ENCODE data around the gene SRP72. TPM values are rescaled to one million over a fixed set of nuclear protein-coding genes. Genes with fewer than 3 reads are reported as not detected.

Gene SRP72
- total RNA-seq, 1 experiment from 2014 or later, result 146 TPM

- H3K9me2 ChIP-seq (ENCODE audit: insufficient read depth), result no peaks in the 10 kb centered on the region
- no peak overlapping the region for H3K4me3 ChIP-seq (replicated peaks in 1 of 2; ENCODE audit: low read depth in 1 of 2, low read length in 2 of 2)
- H2AFZ ChIP-seq (ENCODE audit: low read depth, low read length, poor library complexity, severe bottlenecking), result no peak overlapping the region
- no peak overlapping the region for H3K9ac ChIP-seq (ENCODE audit: low read length)
- no peak overlapping the region for H3K4me2 ChIP-seq (ENCODE audit: low read length)
- no peak for ATAC-seq
- ChIA-PET RAD21 (ENCODE audit: low non-redundant PET in 1 of 2, low total read pairs in 2 of 2, uncharacterized antibody in 2 of 2, unreplicated experiment in 2 of 2) (no interaction called here), CTCF (no interaction called here), POLR2A (interaction anchor here (1.6 kb wide), 1 partner anchor 29 kb away, joined by 3 read pairs; the partner anchor contains the start of gene PAICS)
- TF ChIP-seq POLR2AphosphoS5 (IDR thresholded peaks at IDR 0.05; ENCODE audit: low read depth, low read length), result 0 out of 2 replicates have a peak, but pooled peaks have one; percentile 15
- no peak for TF ChIP-seq ZBTB33 (IDR thresholded peaks at IDR 0.05; ENCODE audit: extremely low read depth, insufficient replicate concordance, low read length)
- H3K36me3 ChIP-seq (ENCODE audit: control insufficient read depth in 1 of 2, insufficient read depth in 2 of 2, low read length in 2 of 2), result peaks cover 14 to 32% of the 10 kb centered on the region in 2 experiments; a peak in 3 of 4 replicates
- no peak overlapping the region for H3K27ac ChIP-seq (ENCODE audit: low read depth, low read length)
- H3K79me2 ChIP-seq (ENCODE audit: insufficient read depth, low read length), result peaks cover 83% of the 10 kb centered on the region
- intact Hi-C loops (cut with micrococcal nuclease), result no loop called here
- no TSS peak for BruUV-seq (replicated peaks)
- H3K27me3 ChIP-seq (ENCODE audit: insufficient read depth, low read length), result no peaks in the 10 kb centered on the region
- H3K9me3 ChIP-seq (ENCODE audit: control insufficient read depth in 1 of 2, insufficient read depth in 1 of 2, low read depth in 1 of 2, low read length in 2 of 2), result no peaks in the 10 kb centered on the region
- 0 out of 2 replicates have a peak, but pooled peaks cover 7% of the 10 kb centered on the region for H4K20me1 ChIP-seq (ENCODE audit: insufficient read depth)
- peaks cover 13 to 28% of the 10 kb centered on the region in 2 experiments for H3K4me1 ChIP-seq (ENCODE audit: control insufficient read depth in 1 of 2, insufficient read depth in 2 of 2, low read length in 2 of 2)
- DNase-seq (ENCODE audit: low read depth, low spot score), result no peak
Observed at GRCh38 chr4:56464581-56464980, 2.8 kb upstream of the SRP72 start.

DNA sequence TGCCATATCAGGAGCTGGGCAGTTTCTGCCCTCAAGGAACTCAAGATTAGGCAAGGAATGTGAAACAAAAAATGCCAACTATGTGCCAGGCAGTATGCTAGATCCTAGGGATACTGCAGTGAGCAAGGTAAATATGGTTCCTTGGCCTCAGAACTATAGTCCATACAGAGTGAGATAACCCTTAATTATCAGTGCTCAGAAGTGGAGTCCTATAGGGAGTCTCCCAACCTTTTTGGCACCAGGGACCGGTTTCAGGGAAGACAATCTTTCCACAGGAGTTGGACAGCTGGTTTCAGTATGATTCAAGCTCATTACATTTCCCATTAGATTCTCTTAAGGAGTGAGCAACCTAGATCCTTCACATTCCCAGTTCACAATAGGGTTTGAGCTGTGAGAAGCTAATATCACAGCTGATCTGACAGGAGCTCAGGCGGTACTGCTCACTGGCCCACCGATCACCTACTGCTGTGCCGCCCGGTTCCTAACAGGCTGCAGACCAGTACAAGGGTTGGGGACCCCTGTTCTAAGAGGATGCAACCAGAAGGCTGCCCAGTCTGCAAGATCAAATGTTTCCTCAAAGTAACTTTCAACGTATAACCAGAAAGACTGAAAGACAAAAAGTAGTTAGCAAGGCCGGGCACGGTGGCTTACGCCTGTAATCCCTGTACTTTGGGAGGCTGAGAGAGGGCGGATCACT is 1.7 kb upstream of the SRP72 start:
- peaks cover 13 to 28% of the 10 kb centered on the region in 2 experiments for H3K4me1 ChIP-seq (ENCODE audit: control insufficient read depth in 1 of 2, insufficient read depth in 2 of 2, low read length in 2 of 2)
- peak overlapping the region; percentile 75 for H3K27ac ChIP-seq (ENCODE audit: low read depth, low read length)
- CTCF ChIA-PET, result no interaction called here
- DNase-seq (ENCODE audit: low read depth, low spot score) (no peak), ATAC-seq (peak; percentile 5; the same call in 1 of the 2 replicates)
- peaks cover 86% of the 10 kb centered on the region for H3K79me2 ChIP-seq (ENCODE audit: insufficient read depth, low read length)
- peak overlapping the region; percentile 89 for H3K9ac ChIP-seq (ENCODE audit: low read length)
- TF ChIP-seq CTCF (IDR thresholded peaks at IDR 0.05 in 2 of 3, conservative IDR thresholded peaks at IDR 0.05 in 1 of 3; ENCODE audit: borderline replicate concordance in 1 of 3, insufficient read depth in 1 of 3, low read depth in 2 of 3, low read length in 2 of 3), result no peak
- no peak for TF ChIP-seq CEBPB (IDR thresholded peaks at IDR 0.05; ENCODE audit: low read depth)
- TF ChIP-seq ZFX (IDR thresholded peaks at IDR 0.05), result no peak
- H3K9me2 ChIP-seq (ENCODE audit: insufficient read depth), result no peaks in the 10 kb centered on the region
- H3K9me3 ChIP-seq (ENCODE audit: control insufficient read depth in 1 of 2, insufficient read depth in 1 of 2, low read depth in 1 of 2, low read length in 2 of 2), result no peaks in the 10 kb centered on the region
- no TSS peak for BruUV-seq (replicated peaks)
- peaks cover 10 to 25% of the 10 kb centered on the region in 2 experiments; a peak in 2 of 4 replicates for H3K36me3 ChIP-seq (ENCODE audit: control insufficient read depth in 1 of 2, insufficient read depth in 2 of 2, low read length in 2 of 2)
- RAD21 ChIA-PET (ENCODE audit: low non-redundant PET in 1 of 2, low total read pairs in 2 of 2, uncharacterized antibody in 2 of 2, unreplicated experiment in 2 of 2), result interaction anchor here in 1 of 2 experiments (0.7 kb wide), 1 partner anchor 79 kb away, joined by 4 read pairs; no protein-coding TSS in a partner anchor
- H3K27me3 ChIP-seq (ENCODE audit: insufficient read depth, low read length), result no peaks in the 10 kb centered on the region
- 0 out of 2 replicates have a peak, but pooled peaks cover 7% of the 10 kb centered on the region for H4K20me1 ChIP-seq (ENCODE audit: insufficient read depth)
- intact Hi-C loops (cut with micrococcal nuclease), result loop anchor here (2.0 kb wide), 1 partner anchor 31 kb away; the partner anchor contains the start of gene PPAT
- peak overlapping the region; percentile 79 for H3K4me2 ChIP-seq (ENCODE audit: low read length)
- POLR2A ChIA-PET, result interaction anchor here (0.6 to 1.6 kb wide), 4 partner anchors 26 to 294 kb away, joined by 3 to 11 read pairs (median 3); partner anchors contain the start of genes PAICS and PPAT
- peak overlapping the region; percentile 88 to 91 for H3K4me3 ChIP-seq (replicated peaks in 1 of 2; ENCODE audit: low read depth in 1 of 2, low read length in 2 of 2)
- H2AFZ ChIP-seq (ENCODE audit: low read depth, low read length, poor library complexity, severe bottlenecking), result no peak overlapping the region
